IMR-90 (cell line): ENCODE data around the gene PTX4. TPM values are rescaled to one million over a fixed set of nuclear protein-coding genes. Genes with fewer than 3 reads are reported as not detected.

Experiments used
- ATAC-seq: fragments of 200-7000 bp; cut with Tn5 transposase; 2 replicates; pipeline ENCODE4 v1.9.1; 2020; ENCODE audit warnings: low read depth, mild to moderate bottlenecking, moderate library complexity
- BruUV-seq: library from RNA; stranded (reverse); fragments of 400-500 nt; replicated peaks from 2 replicates; lab custom pipeline; 2021; lab: Mats Ljungman, UMichigan
- CTCF ChIA-PET: fragments of 300-600 bp; formaldehyde crosslinking; extraction: SDS; loops from one replicate; lab custom pipeline; 2021; ENCODE audit warnings: antibody characterized with exemption; lab: Yijun Ruan, JAX
- POLR2A ChIA-PET: fragments of 300-600 bp; sonication (Branson Sonifier 250); formaldehyde crosslinking; loops from one replicate; lab custom pipeline; 2022; ENCODE audit warnings: antibody characterized with exemption; ENCODE audit not compliant: unreplicated experiment; lab: Charles Lee
- DNase-seq: peaks from one replicate; pipeline ENCODE4 v3.0.0; 2013
- H2AFZ ChIP-seq: replicated peaks from 2 replicates; pipeline ENCODE3; 2013; ENCODE audit warnings: low read length, mild to moderate bottlenecking; ENCODE audit not compliant: poor library complexity
- H2AK5ac ChIP-seq: 2 replicates; pipeline ENCODE4 v1.6.1; 2013; ENCODE audit warnings: low read depth, low read length, inconsistent platforms
- H2AK9ac ChIP-seq: replicated peaks from 2 replicates; pipeline ENCODE3; 2013; ENCODE audit warnings: mild to moderate bottlenecking, low read depth, low read length, moderate library complexity; ENCODE audit not compliant: poor library complexity
- H2BK120ac ChIP-seq: 2 replicates; pipeline ENCODE4 v1.6.1; 2013; ENCODE audit warnings: low read depth, low read length, inconsistent platforms
- H2BK15ac ChIP-seq: 3 replicates; pipeline ENCODE4 v1.6.1; 2013; ENCODE audit warnings: low read depth, low read length, inconsistent platforms
- H2BK20ac ChIP-seq: 2 replicates; pipeline ENCODE4 v1.6.1; 2013; ENCODE audit warnings: low read depth, mild to moderate bottlenecking, inconsistent platforms, low read length, moderate library complexity
- H2BK5ac ChIP-seq: 2 replicates; pipeline ENCODE4 v1.6.1; 2013; ENCODE audit warnings: mild to moderate bottlenecking, low read depth, low read length, inconsistent platforms; ENCODE audit not compliant: poor library complexity, severe bottlenecking
- H3K14ac ChIP-seq: replicated peaks from 2 replicates; pipeline ENCODE4 v1.6.1; 2013; ENCODE audit warnings: low read depth, low read length, inconsistent platforms
- H3K18ac ChIP-seq: 2 replicates; pipeline ENCODE4 v1.6.1; 2013; ENCODE audit warnings: low read depth, low read length, control low read depth
- H3K23ac ChIP-seq: 2 replicates; pipeline ENCODE4 v1.6.1; 2013; ENCODE audit warnings: low read depth, low read length, inconsistent platforms
- H3K27ac ChIP-seq: 2 replicates; pipeline ENCODE4 v1.5.1; 2013; ENCODE audit warnings: mild to moderate bottlenecking, control low read depth, low read length; ENCODE audit not compliant: insufficient read depth
- H3K27me3 ChIP-seq: 2 replicates; pipeline ENCODE4 v1.6.1; 2013; ENCODE audit warnings: low read length; ENCODE audit not compliant: control insufficient read depth, insufficient read depth
- H3K36me3 ChIP-seq: 2 replicates; pipeline ENCODE4 v1.6.1; 2013; ENCODE audit warnings: low read length, mixed read lengths; ENCODE audit not compliant: control insufficient read depth, insufficient read depth
- H3K4ac ChIP-seq: 2 replicates; pipeline ENCODE4 v1.6.1; 2013; ENCODE audit warnings: low read depth, low read length, inconsistent platforms
- H3K4me1 ChIP-seq: 2 replicates; pipeline ENCODE4 v1.6.1; 2013; ENCODE audit warnings: low read length, mixed read lengths; ENCODE audit not compliant: control insufficient read depth, insufficient read depth
- H3K4me2 ChIP-seq: 2 replicates; pipeline ENCODE4 v1.6.1; 2013; ENCODE audit warnings: low read depth, mild to moderate bottlenecking, control low read depth, low read length, moderate library complexity
- H3K4me3 ChIP-seq: 2 replicates; pipeline ENCODE4 v1.5.1; 2013; ENCODE audit warnings: low read depth, mild to moderate bottlenecking, control low read depth, low read length, moderate library complexity; ENCODE audit not compliant: insufficient read depth
- H3K56ac ChIP-seq: 2 replicates; pipeline ENCODE4 v1.6.1; 2013; ENCODE audit warnings: low read length, inconsistent platforms; ENCODE audit not compliant: insufficient read depth; ENCODE audit errors: extremely low read depth
- H3K79me1 ChIP-seq, 2 experiments: 2 replicates each; pipeline ENCODE4 v1.6.1; 2013; ENCODE audit warnings: low read length in 2 of 2, inconsistent platforms in 1 of 2, low read depth in 1 of 2
- H3K9ac ChIP-seq: 2 replicates; pipeline ENCODE4 v1.6.1; 2013; ENCODE audit warnings: low read depth, low read length, control low read depth
- H3K9me1 ChIP-seq: 2 replicates; pipeline ENCODE4 v1.6.1; 2013; ENCODE audit warnings: low read length, inconsistent platforms; ENCODE audit not compliant: insufficient read depth
- H3K9me3 ChIP-seq: 2 replicates; pipeline ENCODE4 v1.6.1; 2013; ENCODE audit warnings: low read length; ENCODE audit not compliant: control insufficient read depth, insufficient read depth
- H4K20me1 ChIP-seq: 2 replicates; pipeline ENCODE4 v1.6.1; 2013; ENCODE audit warnings: low read length, inconsistent platforms; ENCODE audit not compliant: insufficient read depth
- H4K5ac ChIP-seq: 2 replicates; pipeline ENCODE4 v1.6.1; 2013; ENCODE audit warnings: mild to moderate bottlenecking, low read depth, low read length, control low read depth
- H4K8ac ChIP-seq, 2 experiments: 2 replicates each; pipeline ENCODE4 v1.6.1; 2013; ENCODE audit warnings: low read depth in 2 of 2, low read length in 2 of 2, control low read depth in 1 of 2, inconsistent platforms in 1 of 2
- H4K91ac ChIP-seq: 2 replicates; pipeline ENCODE4 v1.6.1; 2013; ENCODE audit warnings: low read depth, low read length, inconsistent platforms; ENCODE audit not compliant: insufficient read depth
- BHLHE40 ChIP-seq: fragments of 150-350 bp; IDR thresholded peaks from 2 replicates; pipeline ENCODE4 v1.6.1; 2016; ENCODE audit warnings: mild to moderate bottlenecking, low read depth, low read length
- CHD1 ChIP-seq: IDR thresholded peaks from 2 replicates; pipeline ENCODE4 v1.6.1; 2012; ENCODE audit warnings: low read depth, low read length, improper control_type of control experiment
- MAZ ChIP-seq: IDR thresholded peaks from 2 replicates; pipeline ENCODE4 v1.6.1; 2012; ENCODE audit warnings: low read depth, mild to moderate bottlenecking, low read length, improper control_type of control experiment, moderate library complexity, borderline replicate concordance
- MXI1 ChIP-seq: IDR thresholded peaks from 2 replicates; pipeline ENCODE4 v1.6.1; 2012; ENCODE audit warnings: low read depth, mild to moderate bottlenecking, low read length, moderate library complexity, borderline replicate concordance
- NFE2L2 ChIP-seq: fragments of 150-350 bp; IDR thresholded peaks from 2 replicates; pipeline ENCODE4 v1.6.1; 2016; ENCODE audit warnings: low read depth, mild to moderate bottlenecking, low read length
- RAD21 ChIP-seq: IDR thresholded peaks from 2 replicates; pipeline ENCODE4 v1.6.1; 2012; ENCODE audit warnings: low read length, improper control_type of control experiment
- RCOR1 ChIP-seq: IDR thresholded peaks from 2 replicates; pipeline ENCODE4 v1.6.1; 2012; ENCODE audit warnings: mild to moderate bottlenecking, low read length, improper control_type of control experiment; ENCODE audit not compliant: insufficient replicate concordance
- RFX5 ChIP-seq: IDR thresholded peaks from 2 replicates; pipeline ENCODE4 v1.8.0; 2012; ENCODE audit warnings: low read depth, mild to moderate bottlenecking, low read length, moderate library complexity
- SMC3 ChIP-seq: fragments of 150-350 bp; IDR thresholded peaks from 2 replicates; pipeline ENCODE4 v1.6.1; 2016; ENCODE audit warnings: low read depth, mild to moderate bottlenecking, antibody characterized with exemption, low read length, moderate library complexity
- WGBS, 2 experiments: methylation state at CpG; one replicate each; pipeline versions ENCODE4 v1.1.5 to v1.1.7; 2013; ENCODE audit warnings: missing lambda C conversion rate in 2 of 2; ENCODE audit not compliant: insufficient read length in 1 of 2; ENCODE audit errors: extremely low coverage in 2 of 2; 5-methylcytosine and 5-hydroxymethylcytosine counted together
- dilution Hi-C: fragments of 300-500 bp; cut with HindIII; formaldehyde crosslinking; loops from one replicate; pipeline ENCODE4 v1.14.3; 2018; ENCODE audit warnings: low sequenced_read_pairs; ENCODE audit not compliant: unreplicated experiment
- in situ Hi-C: fragments of 300-500 bp; cut with MboI; formaldehyde crosslinking; loops from 3 replicates; pipeline ENCODE4 v1.14.3; 2019; ENCODE audit warnings: low sequenced_read_pairs, inconsistent platforms, mixed read lengths
- intact Hi-C: fragments of 100-400 bp; cut with micrococcal nuclease; formaldehyde crosslinking; loops from 2 replicates; pipeline ENCODE4 v1.10.0; 2022
- polyA plus RNA-seq, 3 experiments: library from polyadenylated mRNA; depleted of rRNA; stranded (reverse); fragments of >200 nt; gene quantifications; 2 replicates each; pipeline ENCODE4 v1.2.3, GENCODE V29; 2012; ENCODE audit warnings: low replicate concordance in 1 of 3
- total RNA-seq: library from RNA; depleted of rRNA; stranded (reverse); fragments of >200 nt; gene quantifications from 2 replicates; pipeline ENCODE4 v1.2.3, GENCODE V29; 2012
- TF ChIP-seq, protein P1 (sequence below): conservative IDR thresholded peaks from 2 replicates; pipeline ENCODE4 v1.5.1; 2012; ENCODE audit warnings: mild to moderate bottlenecking, low read depth, low read length, improper control_type of control experiment

The PTX4 gene
- total and polyA plus RNA-seq, 2 of the 4 experiments (the other 2 are of a cell fraction): 0.07 TPM; not detected in 1

- BruUV-seq: no TSS peak
- Histone ChIP-seq H3K56ac (no peak overlapping the region), H3K18ac (no peak overlapping the region), H2BK20ac (no peak overlapping the region), H2BK5ac (no peak overlapping the region), H3K4me3 (no peak overlapping the region), H3K4ac (no peak overlapping the region), H2BK15ac (no peak overlapping the region), H3K4me1 (0 out of 2 replicates have a peak, but pooled peaks cover 4% of the 10 kb centered on the region), H2AK9ac (peak overlapping the region; percentile 69), H4K5ac (no peak overlapping the region), H3K79me1 (peaks cover 32 to 72% of the 10 kb centered on the region in 2 experiments), H3K27me3 (no peaks in the 10 kb centered on the region), H3K27ac (no peak overlapping the region), H2BK120ac (no peak overlapping the region), H4K8ac (no peak overlapping the region), H3K9ac (no peak overlapping the region), H2AFZ (no peak overlapping the region), H3K36me3 (peaks cover 5% of the 10 kb centered on the region; the same call in 1 of the 2 replicates), H3K14ac (no peak overlapping the region), H3K4me2 (no peak overlapping the region), H4K20me1 (peaks cover 46% of the 10 kb centered on the region), H3K23ac (no peak overlapping the region), H3K9me3 (no peaks in the 10 kb centered on the region), H2AK5ac (no peak overlapping the region), H3K9me1 (peaks cover 14% of the 10 kb centered on the region), H4K91ac (no peak overlapping the region)
- no peak for ATAC-seq
- intact Hi-C loops (loop anchor here (10.0 kb wide), 1 partner anchor 45 kb away; the partner anchor contains the start of gene UQCC4), dilution Hi-C loops (no loop called here), in situ Hi-C loops (no loop called here)
- TF ChIP-seq MXI1: no peak
- TF ChIP-seq NFE2L2: no peak
- TF ChIP-seq, protein P1, sequence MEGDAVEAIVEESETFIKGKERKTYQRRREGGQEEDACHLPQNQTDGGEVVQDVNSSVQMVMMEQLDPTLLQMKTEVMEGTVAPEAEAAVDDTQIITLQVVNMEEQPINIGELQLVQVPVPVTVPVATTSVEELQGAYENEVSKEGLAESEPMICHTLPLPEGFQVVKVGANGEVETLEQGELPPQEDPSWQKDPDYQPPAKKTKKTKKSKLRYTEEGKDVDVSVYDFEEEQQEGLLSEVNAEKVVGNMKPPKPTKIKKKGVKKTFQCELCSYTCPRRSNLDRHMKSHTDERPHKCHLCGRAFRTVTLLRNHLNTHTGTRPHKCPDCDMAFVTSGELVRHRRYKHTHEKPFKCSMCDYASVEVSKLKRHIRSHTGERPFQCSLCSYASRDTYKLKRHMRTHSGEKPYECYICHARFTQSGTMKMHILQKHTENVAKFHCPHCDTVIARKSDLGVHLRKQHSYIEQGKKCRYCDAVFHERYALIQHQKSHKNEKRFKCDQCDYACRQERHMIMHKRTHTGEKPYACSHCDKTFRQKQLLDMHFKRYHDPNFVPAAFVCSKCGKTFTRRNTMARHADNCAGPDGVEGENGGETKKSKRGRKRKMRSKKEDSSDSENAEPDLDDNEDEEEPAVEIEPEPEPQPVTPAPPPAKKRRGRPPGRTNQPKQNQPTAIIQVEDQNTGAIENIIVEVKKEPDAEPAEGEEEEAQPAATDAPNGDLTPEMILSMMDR: no peak
- no peak for TF ChIP-seq CHD1
- no peak for TF ChIP-seq SMC3
- no peak for TF ChIP-seq RCOR1
- TF ChIP-seq RAD21: no peak
- TF ChIP-seq BHLHE40: no peak
- TF ChIP-seq RFX5: no peak
- no peak for TF ChIP-seq MAZ
- POLR2A ChIA-PET: no interaction called here
- WGBS, 2 experiments: 84% methylated on average over 19 of the region's 20 CpGs; no CpG with 5 or more reads in 1 of the 2 experiments
- DNase-seq: no peak
- CTCF ChIA-PET: interaction anchor here (0.6 kb wide), 1 partner anchor 47 kb away, joined by 3 read pairs; no protein-coding TSS in a partner anchor
These were observed 19.0 kb downstream of the PTX4 start for GRCh38 chr16:1469693-1470201.
